Effector memory CD4-positive, alpha-beta T cell (primary cell): ENCODE data around the gene NT5DC2.
"Not testable (repeated sequence)": the region's sequence is repeated elsewhere in the genome, so short reads cannot be mapped to it uniquely, and the experiment has no call there.

Experiments used
- DNase-seq, 3 donors: peaks; one replicate each; pipeline ENCODE4 v3.0.0-alpha.2; 2020
- H3K27ac ChIP-seq: 2 replicates; pipeline ENCODE4 v1.7.0; 2013; ENCODE audit warnings: mild to moderate bottlenecking, low read length, moderate library complexity; ENCODE audit not compliant: insufficient read depth, poor library complexity, severe bottlenecking
- H3K27me3 ChIP-seq: replicated peaks from 2 replicates; pipeline ENCODE4 v1.7.0; 2013; ENCODE audit warnings: mild to moderate bottlenecking, low read length; ENCODE audit not compliant: insufficient read depth, control insufficient read depth, poor library complexity, severe bottlenecking
- H3K36me3 ChIP-seq: 2 replicates; pipeline ENCODE4 v1.7.0; 2013; ENCODE audit warnings: mild to moderate bottlenecking, low read length, moderate library complexity; ENCODE audit not compliant: control insufficient read depth, insufficient read depth
- H3K4me1 ChIP-seq: 2 replicates; pipeline ENCODE4 v1.7.0; 2013; ENCODE audit warnings: low read length, mild to moderate bottlenecking; ENCODE audit not compliant: control insufficient read depth, insufficient read depth, poor library complexity, severe bottlenecking
- H3K4me3 ChIP-seq: 2 replicates; pipeline ENCODE4 v1.7.0; 2013; ENCODE audit warnings: low read length, low read depth, mild to moderate bottlenecking; ENCODE audit not compliant: insufficient read depth, poor library complexity, severe bottlenecking
- H3K9me3 ChIP-seq: 2 replicates; pipeline ENCODE4 v1.7.0; 2013; ENCODE audit warnings: mild to moderate bottlenecking, low read length, moderate library complexity; ENCODE audit not compliant: control insufficient read depth

Gene NT5DC2

GRCh38 chr3:52531860-52532516 is 1.7 kb downstream of the NT5DC2 start:
- H3K4me3 ChIP-seq = no peak overlapping the region
- peaks cover 13% of the 10 kb centered on the region for H3K4me1 ChIP-seq
- DNase-seq = no peak
- H3K27me3 ChIP-seq = no peaks in the 10 kb centered on the region
- H3K27ac ChIP-seq = no peak overlapping the region
- no peaks in the 10 kb centered on the region for H3K36me3 ChIP-seq
- no peaks in the 10 kb centered on the region for H3K9me3 ChIP-seq

- Histone ChIP-seq H3K36me3 (no peaks in the 10 kb centered on the region), H3K27me3 (no peaks in the 10 kb centered on the region), H3K4me3 (no peak overlapping the region), H3K4me1 (peaks cover 13% of the 10 kb centered on the region), H3K9me3 (no peaks in the 10 kb centered on the region), H3K27ac (no peak overlapping the region)
- no peak for DNase-seq
Observed at GRCh38 chr3:52530918-52531826, 2.5 kb downstream of the NT5DC2 start.

GRCh38 chr3:52529376-52530333 is 4.0 kb downstream of the NT5DC2 start:
- no peaks in the 10 kb centered on the region for H3K9me3 ChIP-seq
- no peak for DNase-seq
- no peak overlapping the region for H3K27ac ChIP-seq
- no peaks in the 10 kb centered on the region for H3K27me3 ChIP-seq
- H3K4me1 ChIP-seq = peaks cover 13% of the 10 kb centered on the region
- no peaks in the 10 kb centered on the region for H3K36me3 ChIP-seq
- no peak overlapping the region for H3K4me3 ChIP-seq

GRCh38 chr3:52528586-52529375 is 4.9 kb downstream of the NT5DC2 start:
- DNase-seq = no peak
- H3K9me3 ChIP-seq = no peaks in the 10 kb centered on the region
- no peak overlapping the region for H3K4me3 ChIP-seq
- no peaks in the 10 kb centered on the region for H3K27me3 ChIP-seq
- no peaks in the 10 kb centered on the region for H3K36me3 ChIP-seq
- H3K4me1 ChIP-seq = peaks cover 7% of the 10 kb centered on the region
- no peak overlapping the region for H3K27ac ChIP-seq

GRCh38 chr3:52527732-52528585 is 5.7 kb downstream of the NT5DC2 start:
- Histone ChIP-seq H3K27ac (no peak overlapping the region), H3K36me3 (no peaks in the 10 kb centered on the region), H3K4me3 (no peak overlapping the region), H3K4me1 (peaks cover 7% of the 10 kb centered on the region), H3K27me3 (no peaks in the 10 kb centered on the region), H3K9me3 (no peaks in the 10 kb centered on the region)
- DNase-seq = no peak

GRCh38 chr3:52527039-52527731 is 6.5 kb downstream of the NT5DC2 start:
- DNase-seq = no peak
- no peaks in the 10 kb centered on the region for H3K4me1 ChIP-seq
- H3K27ac ChIP-seq = no peak overlapping the region
- no peaks in the 10 kb centered on the region for H3K36me3 ChIP-seq
- no peaks in the 10 kb centered on the region for H3K9me3 ChIP-seq
- H3K4me3 ChIP-seq = no peak overlapping the region
- no peaks in the 10 kb centered on the region for H3K27me3 ChIP-seq

- not testable (repeated sequence) for DNase-seq, H3K4me3 ChIP-seq, H3K36me3 ChIP-seq, H3K27ac ChIP-seq, H3K9me3 ChIP-seq, H3K4me1 ChIP-seq, H3K27me3 ChIP-seq
Observed at GRCh38 chr3:52526671-52527038, 7.0 kb downstream of the NT5DC2 start.

- DNase-seq = no peak
- Histone ChIP-seq H3K9me3 (no peaks in the 10 kb centered on the region), H3K27ac (no peak overlapping the region), H3K36me3 (no peaks in the 10 kb centered on the region), H3K4me1 (no peaks in the 10 kb centered on the region), H3K4me3 (no peak overlapping the region), H3K27me3 (no peaks in the 10 kb centered on the region)
Observed at GRCh38 chr3:52525680-52526561, 7.7 kb downstream of the NT5DC2 start.
